Measurements from ENCODE around the gene ANXA9.
A peak's percentile ranks its signal among the peaks of the same experiment; 100 is the strongest.

ANXA9 gene

DNA sequence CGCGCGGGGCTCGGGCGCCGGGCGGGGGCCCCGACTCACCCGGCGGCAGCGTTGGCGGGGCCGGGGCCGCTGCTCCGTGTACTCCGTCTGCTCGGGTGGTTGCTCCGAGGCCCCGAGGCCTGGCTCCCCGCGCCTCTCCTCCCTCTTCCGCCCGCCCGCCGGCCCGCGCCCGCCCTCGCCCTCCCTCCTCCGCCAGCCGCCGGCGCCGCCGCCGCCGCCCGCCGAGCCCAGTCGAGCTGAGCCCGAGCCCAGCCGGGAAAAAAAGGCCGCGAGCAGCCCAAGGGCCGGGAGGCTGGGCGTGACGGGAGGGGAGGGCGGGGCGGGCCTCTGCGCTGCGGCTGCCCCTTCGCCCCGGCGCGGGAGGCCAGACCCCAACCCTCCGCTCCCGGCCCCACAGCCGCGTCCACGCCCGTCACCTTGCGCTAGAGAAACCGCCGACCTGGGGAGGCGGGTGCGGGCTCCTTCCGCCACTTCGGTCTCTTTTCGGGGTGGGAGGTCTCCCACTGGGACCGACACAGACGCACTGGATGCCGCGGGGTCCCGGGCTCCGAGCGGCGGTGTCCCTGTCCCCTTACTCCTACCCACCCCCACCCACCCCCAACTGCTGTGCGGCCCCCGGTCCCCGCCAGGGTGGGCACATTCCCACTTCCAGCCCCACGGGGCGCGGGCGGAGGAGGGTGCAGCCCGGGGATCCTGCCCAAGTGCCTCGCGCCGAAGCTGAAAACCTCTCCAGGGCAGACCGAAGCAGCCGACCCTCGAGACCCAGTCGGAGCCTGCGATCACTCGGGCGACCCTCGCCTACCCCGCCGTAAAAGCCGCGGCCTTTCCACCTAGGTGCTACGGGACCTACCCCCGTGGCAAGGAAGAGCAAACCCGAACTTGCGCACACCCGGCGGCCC is 7.3 kb upstream of the ANXA9 start, which contains the start of gene CERS2:
Gene CERS2, minus strand, starts transcription at position 256 of the 899 bp plus-strand sequence. CDS start 5,745 bp downstream, outside the sequence.
- peak; percentile 64 for DNase-seq

DNA sequence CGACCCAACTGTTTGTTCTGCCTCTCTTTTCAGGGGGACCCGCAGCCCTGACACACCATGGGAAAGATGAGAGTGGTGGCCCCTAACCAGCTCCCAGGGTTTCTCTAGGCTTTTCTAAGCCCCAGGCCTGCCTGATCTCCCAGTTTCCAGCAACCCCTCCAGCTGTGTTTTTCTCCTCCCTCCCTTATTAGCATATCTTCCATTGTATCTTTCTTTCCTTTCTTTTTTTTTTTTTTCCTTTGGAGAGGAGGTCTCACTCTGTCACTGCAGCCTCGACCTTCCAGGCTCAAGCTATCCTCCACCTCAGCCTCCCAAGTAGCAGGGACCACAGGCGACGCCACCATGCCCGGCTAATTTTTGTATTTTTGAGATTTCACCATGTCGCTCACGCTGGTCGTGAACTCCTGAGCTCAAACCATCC is 5.7 kb upstream of the ANXA9 start:
- DNase-seq: no peak

DNA sequence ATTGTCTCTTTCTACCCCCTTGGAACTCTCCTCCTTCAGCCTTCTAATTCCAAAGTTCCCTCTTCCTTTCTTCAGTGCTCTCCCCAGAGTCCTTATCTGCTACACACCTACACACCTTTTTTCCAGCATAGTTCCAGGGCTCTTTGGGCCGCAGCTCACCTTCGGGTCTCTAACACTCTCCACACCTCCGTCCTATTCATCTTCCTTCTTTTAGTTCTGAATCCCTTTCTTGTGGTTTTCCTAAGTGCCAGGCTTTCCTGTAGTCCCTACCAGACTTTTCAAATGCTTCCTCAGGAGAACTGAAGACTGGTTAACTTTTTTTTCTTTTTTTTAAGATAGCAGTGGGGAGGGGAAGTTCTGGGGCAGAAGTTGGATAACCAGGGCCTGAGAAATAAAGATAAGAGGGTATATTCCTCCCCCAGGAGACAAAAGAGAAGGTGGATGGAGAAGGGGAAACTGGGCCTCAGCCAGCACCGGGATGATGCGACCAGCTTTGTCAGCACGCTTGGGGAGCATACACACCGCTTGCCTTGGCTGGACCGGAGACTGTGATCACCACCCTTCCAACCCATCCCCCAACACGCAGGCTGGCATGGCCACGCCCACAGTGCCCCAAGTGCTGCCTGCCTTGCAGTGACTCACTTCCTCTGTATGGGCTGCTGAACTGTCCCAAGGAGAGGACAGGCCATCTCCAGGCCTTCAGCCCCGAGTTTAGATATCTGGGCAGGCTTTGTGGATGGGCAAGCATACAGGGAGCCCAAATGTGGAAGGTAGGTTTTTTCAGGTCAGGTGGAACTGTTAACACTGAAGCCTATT is 5.0 kb upstream of the ANXA9 start:
- peak; percentile 70 for DNase-seq

DNA sequence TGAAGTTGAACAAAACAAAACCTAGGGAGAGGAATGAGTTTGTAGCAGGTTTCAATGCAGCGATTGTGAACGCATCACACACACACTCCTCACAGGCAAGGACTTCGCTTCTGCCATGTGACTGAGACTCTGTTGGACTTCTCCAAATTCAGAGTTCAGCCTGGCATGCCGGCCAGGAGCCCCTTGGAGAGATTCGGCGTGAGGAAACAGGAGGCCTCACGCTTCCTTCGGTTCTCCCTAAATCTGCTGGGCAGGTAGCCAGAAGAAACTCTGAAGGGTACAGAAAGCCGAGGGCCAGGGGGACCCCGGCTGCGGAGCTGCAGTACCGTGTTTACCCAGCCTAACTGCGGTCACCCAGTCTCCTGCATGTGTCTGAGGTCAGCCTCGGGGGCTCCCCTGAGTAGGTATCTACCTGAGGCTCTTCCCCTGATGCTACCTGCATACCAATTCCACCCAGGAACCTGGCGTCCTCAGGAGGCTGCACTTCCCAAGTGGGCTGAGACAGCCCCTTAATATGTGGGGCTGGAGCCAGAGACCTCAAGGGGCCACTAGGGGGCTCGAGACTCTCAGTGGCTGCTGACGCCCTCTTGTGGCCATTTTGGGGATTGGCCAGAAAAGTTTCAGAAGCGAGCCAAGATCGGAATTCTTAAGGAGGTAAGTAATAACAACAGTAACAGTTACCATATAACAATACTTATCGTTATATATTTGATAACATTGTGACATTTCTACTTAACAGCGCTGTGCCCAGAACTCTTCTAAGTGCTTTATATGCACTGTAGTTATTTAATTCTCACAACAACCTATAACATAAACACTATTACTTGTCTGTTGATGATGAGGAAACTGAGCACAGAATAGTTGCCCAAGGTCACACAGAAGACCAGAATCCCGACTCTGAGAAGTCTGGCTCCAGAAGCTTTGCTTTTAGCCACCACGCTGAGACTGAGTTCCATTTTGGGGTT is 2.7 kb upstream of the ANXA9 start:
- DNase-seq: peak; percentile 71

DNA sequence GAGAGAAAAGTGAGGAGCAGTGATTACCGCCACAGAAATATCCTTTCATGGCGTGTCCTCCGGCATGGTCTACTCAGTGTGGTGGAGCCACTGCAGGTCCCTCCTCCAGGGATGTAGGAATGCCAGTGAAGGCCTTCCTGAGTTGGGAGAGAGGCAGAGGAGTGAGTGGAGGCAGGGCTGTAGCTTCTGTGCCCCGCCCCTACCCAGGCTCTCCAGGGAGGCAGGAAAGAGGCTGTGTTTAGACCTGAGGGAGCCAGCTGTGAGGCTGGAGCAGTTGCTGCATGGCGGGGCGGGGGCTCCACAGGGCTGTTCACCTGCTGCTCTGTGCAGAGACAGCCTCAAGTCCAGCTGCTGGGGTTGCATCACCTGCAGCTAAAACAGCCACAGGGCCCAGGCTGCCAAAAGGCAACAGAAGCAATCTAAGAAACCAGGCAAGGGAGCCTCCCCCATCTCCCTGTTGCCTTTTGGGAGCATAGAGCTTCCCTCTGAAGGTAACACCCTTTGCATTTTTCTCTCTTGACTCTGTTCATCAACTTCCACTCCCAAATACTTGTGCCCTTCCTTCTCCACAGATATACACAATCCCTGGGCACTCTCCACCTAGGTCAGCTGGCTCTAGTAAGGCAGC is 801 bp upstream of the ANXA9 start:
- no peak for DNase-seq

DNA sequence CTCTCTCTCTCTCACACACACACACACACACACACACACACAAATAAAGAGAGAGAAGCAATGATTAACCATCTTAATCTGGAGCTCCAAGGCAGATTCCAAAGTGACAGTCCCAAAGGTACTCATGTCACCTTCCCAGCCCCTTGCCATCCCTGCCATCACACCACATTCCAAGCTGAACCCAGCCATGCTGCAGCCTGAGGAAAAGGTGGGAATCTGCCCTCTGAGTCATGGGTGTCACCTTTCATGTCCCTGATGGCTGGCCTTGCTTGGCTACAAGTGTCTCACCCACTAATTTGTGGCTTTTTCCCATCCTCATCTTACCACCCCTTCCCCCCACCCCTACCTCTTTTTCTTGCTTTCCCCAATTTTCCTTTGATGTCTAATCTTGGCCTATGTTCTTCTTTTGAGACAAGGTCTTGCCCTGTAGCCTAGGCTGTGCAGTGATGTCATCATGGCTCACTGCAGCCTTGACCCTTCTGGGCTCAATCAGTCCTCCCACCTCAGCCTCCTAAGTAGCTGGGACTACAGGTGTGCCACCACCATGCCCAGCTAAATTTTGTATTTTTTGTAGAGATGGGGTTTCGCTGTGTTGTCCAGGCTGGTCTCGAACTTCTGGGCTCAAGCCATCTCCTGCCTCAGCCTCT is 3.2 kb downstream of the ANXA9 start:
- DNase-seq: no peak

DNA sequence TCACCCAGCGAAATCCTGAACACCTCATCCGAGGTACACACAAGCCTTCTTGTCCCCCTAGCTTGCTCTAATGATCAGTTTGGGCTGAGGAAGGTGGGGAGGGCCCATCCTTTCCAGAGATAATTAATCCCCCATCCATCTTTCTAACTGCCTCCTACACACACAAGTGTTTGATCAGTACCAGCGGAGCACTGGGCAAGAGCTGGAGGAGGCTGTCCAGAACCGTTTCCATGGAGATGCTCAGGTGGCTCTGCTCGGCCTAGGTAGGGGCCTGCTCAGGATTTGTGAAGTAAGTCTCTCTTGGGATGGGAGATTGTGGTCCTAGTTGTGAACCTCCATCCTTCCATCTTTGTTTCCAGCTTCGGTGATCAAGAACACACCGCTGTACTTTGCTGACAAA is 5.8 kb downstream of the ANXA9 start:
- no peak for DNase-seq

DNA sequence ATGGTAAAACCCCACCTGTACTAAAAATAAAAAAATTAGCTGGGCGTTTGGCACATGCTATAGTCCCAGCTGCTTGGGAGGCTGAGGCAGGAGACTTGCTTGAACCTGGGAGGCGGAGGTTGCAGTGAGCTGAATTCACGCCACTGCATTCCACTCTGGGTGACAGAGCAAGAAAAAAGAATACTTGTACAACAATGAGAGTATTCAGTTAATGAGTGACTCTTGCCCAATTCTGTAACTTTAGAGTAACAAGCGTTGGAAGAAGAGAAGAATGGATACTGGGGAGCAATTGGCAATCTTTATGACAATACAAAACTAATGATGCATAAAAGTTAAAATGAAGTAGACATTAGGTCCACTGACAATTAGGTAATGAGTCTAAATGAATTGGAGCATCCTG is 10.5 kb downstream of the ANXA9 start:
- DNase-seq: no peak

DNA sequence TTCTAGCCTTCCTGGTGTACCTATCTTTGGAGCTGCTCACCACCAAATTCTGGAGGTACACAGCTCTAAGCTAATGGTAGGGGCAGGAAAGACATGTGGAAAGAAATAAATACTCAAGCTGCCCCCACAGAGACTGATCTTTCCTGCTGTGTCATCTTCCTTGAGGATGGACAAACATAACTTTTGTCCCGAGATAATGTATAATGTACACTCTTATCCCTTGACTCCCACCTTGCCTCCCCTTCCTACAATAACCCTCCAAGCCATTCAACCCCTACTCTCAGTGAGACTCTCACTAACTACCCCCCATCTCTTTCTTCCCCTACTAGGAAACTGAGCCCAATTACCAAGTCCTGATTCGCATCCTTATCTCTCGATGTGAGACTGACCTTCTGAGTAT is 12.2 kb downstream of the ANXA9 start:
- no peak for DNase-seq

DNA sequence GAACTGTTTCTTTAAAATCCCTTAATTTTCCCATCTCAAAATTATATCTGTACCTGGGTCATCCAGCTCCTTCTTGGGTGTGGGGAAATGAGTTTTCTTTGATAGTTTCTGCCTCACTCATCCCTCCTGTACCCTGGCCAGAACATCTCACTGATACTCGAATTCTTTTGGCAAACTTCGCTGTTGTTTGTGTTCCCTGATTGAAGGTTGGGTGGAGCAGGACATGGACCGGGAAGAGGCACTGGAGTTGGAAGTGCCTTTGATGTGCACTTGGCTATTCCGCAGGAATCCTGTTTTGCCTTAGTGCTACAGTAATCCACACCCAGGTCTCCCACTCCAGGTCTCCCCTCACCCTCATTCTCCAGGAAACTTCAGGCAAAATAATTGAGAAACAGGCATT is 13.4 kb downstream of the ANXA9 start:
- DNase-seq: no peak

DNA sequence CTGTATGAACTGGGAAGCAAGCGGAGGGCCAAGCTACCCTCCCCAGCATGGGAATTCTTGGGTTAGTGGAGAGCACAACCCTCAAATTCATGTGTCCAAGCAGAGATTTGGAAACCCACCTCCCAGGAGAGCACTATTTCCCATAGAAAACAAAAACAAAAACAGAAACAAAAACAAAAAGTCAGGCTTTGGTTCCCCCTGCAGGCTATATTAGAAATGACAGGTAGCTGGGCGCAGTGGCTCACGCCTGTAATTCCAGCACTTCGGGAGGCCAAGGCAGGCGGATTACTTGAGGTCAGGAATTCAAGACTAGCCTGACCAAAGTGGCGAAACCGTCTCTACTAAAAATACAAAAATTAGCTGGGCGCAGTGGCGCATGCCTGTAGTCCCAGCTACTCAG is 13.8 kb downstream of the ANXA9 start:
- DNase-seq: no peak

DNA sequence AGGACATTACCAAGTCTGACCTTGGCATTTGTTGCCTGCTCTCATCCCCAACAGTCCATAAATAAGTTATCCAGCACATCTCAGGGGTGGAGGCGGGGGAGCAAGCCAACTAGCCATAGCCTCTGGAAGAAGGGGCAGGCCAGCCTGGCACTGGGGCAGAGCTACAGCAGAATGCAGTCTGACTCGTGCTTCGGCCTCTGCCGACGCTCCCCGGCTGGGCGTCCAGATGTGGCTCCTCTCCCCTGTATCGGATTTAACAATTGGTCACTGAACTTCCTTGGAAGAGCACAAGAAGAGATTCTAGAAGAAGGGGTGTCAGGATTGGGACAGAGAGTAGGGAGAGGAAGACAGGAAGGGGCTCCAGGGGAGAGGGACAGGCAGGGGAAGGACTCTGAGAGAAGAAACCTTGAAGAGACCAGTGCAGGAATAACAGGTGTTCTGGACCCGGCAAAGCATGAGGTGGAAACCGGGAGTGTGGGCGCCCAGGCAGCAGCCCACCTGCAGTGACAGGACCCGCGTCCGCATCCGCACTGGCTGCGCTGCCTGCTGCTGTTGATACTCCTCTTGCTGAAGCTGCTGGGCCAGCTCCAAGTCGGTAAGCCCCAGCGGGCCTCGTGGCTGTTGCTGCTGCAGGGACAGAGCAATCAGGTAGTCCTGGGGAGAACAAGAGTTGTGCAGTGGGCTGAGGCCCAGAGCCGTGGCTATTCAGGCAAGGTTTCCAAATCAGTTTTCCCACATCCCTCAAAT is 15.2 kb downstream of the ANXA9 start:
- DNase-seq: no peak

DNA sequence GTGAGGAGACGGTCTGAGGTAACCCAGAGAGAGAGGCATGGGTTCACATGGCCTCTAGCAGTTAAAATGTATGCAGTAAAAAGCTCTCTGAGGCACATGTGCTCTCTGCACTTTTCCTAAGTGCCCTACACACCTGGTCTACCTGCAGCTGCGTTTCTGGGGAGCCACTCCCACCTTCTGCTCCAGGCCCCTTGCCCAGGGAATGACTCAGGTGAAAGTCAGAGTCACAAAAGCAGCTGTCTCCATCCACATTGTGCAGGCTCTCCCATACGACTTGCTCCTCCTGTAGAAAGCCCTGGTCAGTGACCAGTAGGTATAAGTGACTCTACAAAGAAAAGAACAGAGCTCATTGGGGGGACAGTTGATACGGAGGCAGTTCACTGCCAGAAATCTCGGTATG is 15.9 kb downstream of the ANXA9 start:
- DNase-seq: no peak

DNA sequence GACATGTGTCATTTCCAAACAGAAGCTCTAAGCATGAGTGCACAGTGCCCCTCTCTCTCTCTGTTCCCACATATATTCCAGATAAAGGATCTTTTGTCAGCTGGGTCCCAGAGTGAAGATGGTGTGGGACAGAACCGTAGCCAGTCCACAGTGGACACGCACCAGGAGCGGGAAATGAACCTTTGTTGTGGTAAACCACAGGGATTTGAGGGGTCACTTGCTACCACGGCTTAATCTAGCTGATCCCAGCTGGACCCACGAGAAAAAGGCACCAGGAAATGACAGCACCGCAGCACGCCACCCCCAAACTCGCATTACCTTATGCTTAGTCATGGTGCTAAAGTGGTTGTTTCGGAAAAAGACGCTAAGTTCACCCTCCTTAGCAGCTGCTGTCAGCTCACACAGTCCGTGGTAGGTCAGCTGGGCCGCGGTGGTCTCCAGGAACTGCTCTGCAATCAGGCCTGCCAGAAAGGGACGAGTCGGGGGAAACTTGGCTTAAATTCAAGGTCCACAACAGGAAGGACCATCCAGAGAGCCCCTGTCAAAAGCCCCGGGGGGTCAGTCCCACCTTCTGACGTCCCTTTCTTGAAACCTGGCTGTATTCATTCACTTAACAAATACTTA is 17.1 kb downstream of the ANXA9 start:
- no peak for DNase-seq

DNA sequence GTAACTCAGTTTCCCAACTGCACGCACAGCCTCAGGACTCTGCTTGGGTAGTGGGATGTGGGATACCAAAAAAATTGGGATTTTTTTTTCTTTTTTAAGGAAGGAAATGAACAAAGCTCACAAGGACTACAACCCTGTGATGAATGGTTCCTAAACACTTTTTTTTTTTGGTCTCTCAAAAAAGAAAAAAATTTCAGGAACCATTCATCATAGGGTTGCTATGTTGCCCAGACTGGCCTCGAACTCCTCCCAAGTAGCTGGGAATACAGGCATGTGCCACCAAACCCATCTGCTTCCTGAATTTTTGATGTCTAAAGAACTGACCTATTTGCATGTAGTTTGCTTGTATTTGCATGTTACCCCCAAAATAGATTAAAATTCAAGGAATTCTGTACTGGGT is 17.8 kb downstream of the ANXA9 start:
- DNase-seq: no peak

DNA sequence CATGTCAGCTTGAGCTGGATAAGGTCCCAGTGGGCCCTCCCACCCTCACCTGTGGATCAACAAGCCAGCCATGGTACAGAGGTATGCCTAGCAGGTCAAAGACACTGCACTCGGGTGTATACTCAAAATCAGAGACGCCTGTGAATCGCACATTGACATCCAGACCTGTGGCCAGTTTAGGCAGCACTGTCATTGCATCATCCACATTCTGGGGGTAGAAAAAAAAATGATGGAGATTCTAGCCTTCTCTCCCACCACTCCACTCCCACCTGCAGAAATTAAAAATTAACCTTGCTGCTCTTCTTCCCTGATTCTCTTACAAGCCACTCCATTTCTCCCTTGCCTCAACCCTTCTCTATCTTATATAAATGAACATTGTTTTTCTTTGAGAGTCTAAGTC is 18.3 kb downstream of the ANXA9 start:
- DNase-seq: no peak

DNA sequence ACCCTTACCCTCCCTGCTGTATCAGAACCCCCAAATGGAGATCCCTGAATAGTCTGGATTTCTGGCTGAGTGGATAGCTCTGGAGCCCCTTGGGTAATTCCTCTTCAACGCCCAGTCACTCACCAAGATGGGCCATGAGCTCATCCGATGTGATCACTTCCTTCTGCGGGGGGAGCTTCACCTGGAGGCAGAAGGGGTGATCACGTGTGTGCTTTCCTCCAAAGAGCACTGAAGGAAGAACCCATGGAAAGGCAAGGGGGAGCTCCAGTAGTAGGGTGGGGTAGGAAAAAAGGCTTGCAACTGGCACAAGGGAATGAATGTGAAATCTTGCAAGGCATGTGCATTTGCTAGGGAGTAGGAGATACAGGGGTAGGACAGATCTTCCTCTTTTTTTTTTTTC is 19.5 kb downstream of the ANXA9 start:
- no peak for DNase-seq

DNA sequence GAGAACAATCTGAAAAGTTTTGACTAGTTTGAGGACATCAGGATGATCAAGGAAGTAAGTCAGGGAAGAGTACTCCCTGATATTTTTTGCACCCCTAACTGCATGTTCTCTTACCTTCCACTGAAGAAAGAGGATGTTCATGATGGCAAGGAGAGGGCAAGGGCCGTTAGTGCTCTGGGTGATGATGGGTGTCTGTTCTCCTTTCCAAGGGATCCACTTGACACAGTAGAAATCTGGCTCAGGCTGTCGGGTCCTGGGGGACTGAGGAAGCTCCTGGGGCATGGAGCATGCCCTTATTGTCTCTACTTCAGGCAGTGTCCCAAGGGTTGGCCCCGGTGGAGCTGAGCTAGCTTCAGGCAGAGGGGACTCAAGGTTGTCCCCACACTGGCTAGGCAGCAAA is 20.0 kb downstream of the ANXA9 start:
- DNase-seq: no peak

DNA sequence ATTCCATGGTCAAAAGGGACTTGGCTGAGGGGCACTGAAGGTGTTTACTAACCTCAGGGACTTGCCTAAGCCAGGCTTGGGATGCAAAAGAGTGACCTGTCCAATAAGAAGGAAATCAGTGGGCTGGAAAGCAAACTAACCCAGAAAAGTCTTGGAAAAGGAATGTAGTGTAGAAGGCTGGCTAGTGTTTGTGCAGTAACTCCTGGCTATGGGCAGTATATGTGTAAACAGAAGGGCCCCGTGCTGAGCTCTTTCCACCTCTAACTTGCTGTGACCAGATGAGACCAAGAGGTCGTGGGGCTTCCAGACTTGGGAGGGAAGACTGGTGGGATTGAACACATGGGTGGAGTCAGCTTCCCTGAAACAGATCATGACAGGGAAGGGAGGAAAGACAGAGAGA is 20.5 kb downstream of the ANXA9 start:
- DNase-seq: no peak

DNA sequence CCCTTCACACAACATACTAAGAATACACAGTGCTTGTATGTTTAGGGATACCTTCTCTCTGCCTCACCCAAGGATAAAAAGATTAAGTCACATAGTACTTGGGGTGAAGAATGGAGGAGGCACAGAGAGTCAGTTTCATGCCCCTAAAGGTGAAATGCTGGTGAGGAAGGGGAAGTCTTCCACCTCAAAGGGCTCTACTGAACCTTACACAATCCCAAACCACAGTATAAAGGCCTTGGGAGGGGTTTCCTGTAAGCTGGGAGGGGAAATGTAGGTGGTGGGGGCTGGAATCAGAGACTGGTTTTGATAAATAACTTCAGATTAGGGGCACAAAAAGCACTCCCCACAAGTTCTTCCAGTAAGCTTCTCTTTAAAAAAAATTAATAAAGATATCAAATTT is 21.1 kb downstream of the ANXA9 start:
- DNase-seq: peak; percentile 20
